ENCODE results near the gene CROCC2. TPM values are rescaled to one million over a fixed set of nuclear protein-coding genes. Genes with fewer than 3 reads are reported as not detected.

The CROCC2 gene
- total RNA-seq, 6 donors from 2014 or later, result 0.23 to 17.8 (median 7.6) TPM

GRCh38 chr2:240898731-240899467 is 7.2 kb upstream of the CROCC2 start:
- Histone ChIP-seq H3K4me1 (peaks cover 18 to 24% (median 22%) of the 10 kb centered on the region in 4 donors), H3K27me3 (no peaks in the 10 kb centered on the region), H3K4me3 (no peak overlapping the region), H3K36me3 (no peaks in the 10 kb centered on the region), H3K27ac (peak overlapping the region; percentile 40 to 77 (median 74)), H3K9me3 (no peaks in the 10 kb centered on the region)
- no peak for TF ChIP-seq EP300 (IDR thresholded peaks at IDR 0.05)
- TF ChIP-seq POLR2AphosphoS5 (IDR thresholded peaks at IDR 0.05), result no peak
- TF ChIP-seq POLR2A (IDR thresholded peaks at IDR 0.05), result no peak
- TF ChIP-seq, protein P1, sequence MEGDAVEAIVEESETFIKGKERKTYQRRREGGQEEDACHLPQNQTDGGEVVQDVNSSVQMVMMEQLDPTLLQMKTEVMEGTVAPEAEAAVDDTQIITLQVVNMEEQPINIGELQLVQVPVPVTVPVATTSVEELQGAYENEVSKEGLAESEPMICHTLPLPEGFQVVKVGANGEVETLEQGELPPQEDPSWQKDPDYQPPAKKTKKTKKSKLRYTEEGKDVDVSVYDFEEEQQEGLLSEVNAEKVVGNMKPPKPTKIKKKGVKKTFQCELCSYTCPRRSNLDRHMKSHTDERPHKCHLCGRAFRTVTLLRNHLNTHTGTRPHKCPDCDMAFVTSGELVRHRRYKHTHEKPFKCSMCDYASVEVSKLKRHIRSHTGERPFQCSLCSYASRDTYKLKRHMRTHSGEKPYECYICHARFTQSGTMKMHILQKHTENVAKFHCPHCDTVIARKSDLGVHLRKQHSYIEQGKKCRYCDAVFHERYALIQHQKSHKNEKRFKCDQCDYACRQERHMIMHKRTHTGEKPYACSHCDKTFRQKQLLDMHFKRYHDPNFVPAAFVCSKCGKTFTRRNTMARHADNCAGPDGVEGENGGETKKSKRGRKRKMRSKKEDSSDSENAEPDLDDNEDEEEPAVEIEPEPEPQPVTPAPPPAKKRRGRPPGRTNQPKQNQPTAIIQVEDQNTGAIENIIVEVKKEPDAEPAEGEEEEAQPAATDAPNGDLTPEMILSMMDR (IDR thresholded peaks at IDR 0.05), result no peak
- ATAC-seq (ENCODE audit: low FRiP score in 2 of 2) (peak in 1 of 2 donors; percentile 8), DNase-seq (peak in 1 of 2 donors; percentile 47)
- 60 to 78% methylated on average over 16 to 22 of the region's 23 CpGs for WGBS, 2 donors

DNA sequence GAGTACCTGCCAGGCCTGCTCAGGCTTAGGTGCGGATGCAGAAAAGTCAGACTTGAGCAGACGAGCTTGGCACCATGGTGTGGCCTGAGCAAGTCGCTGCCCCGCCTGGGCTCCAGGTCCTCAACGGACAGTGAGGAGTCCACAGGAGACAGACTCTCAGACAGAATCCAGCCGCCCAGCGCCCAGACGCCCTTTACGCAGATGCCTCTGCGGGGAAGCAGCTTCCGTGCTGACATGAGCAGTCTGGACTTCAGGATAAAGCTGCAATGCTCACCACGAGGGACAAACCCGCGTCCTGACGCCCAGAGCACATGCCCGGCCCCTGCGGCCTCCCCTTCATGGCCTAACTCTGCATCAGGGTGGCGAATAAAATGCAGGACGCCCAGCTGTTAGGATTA is 6.7 kb upstream of the CROCC2 start:
- Histone ChIP-seq H3K9me3 (no peaks in the 10 kb centered on the region), H3K4me1 (peaks cover 18 to 24% (median 22%) of the 10 kb centered on the region in 4 donors), H3K36me3 (no peaks in the 10 kb centered on the region), H3K27ac (peak overlapping the region in 1 of 4 donors; percentile 77), H3K27me3 (no peaks in the 10 kb centered on the region), H3K4me3 (no peak overlapping the region)
- ATAC-seq (ENCODE audit: low FRiP score in 2 of 2) (no peak), DNase-seq (peak in 1 of 2 donors; percentile 62)
- TF ChIP-seq EP300 (IDR thresholded peaks at IDR 0.05) (no peak), POLR2A (IDR thresholded peaks at IDR 0.05) (no peak), POLR2AphosphoS5 (IDR thresholded peaks at IDR 0.05) (no peak)
- TF ChIP-seq, protein P1 (IDR thresholded peaks at IDR 0.05), result no peak
- 92 to 100% methylated on average over 4 to 19 of the region's 19 CpGs for WGBS, 2 donors

DNA sequence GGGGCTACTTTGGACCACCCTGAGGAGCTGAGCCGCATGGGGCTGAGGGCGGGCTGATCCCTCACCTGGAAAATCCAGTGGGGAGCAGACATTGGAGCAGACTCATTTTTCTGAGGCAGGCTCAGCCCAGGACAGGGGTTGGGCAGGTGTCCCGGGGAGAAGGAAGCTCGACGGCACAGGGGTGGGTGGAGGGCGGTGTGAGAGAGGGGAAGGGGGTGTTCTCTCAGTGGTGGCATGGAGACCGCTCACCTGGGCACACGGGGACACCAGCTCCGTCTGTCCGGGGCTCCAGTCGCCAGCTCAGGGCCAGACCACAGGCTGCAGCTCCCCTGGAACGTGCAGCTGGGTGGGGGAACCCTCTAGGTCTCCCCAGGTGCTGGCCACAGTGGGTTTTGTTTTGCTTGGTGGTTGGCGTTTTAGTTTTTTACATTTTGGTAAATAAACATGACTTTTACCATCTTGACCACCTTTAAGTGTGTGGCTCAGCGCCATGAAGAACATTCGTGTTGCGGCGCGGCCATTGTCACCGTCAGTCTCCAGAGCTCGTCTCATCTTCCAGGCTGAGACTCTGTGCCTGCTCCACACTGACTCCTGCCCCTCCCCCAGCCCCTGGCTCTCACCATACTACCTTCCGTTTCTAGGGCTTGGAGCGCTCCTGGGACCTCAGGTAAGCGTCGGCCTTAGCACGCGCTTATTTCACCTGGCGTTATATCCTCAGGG is 5.8 kb upstream of the CROCC2 start:
- H3K27me3 ChIP-seq, result no peaks in the 10 kb centered on the region
- H3K4me1 ChIP-seq, result peaks cover 18 to 24% (median 23%) of the 10 kb centered on the region in 4 donors
- TF ChIP-seq, protein P1 (IDR thresholded peaks at IDR 0.05), result no peak
- TF ChIP-seq POLR2AphosphoS5 (IDR thresholded peaks at IDR 0.05), result no peak
- TF ChIP-seq POLR2A (IDR thresholded peaks at IDR 0.05), result no peak
- no peak for TF ChIP-seq EP300 (IDR thresholded peaks at IDR 0.05)
- no peak overlapping the region for H3K27ac ChIP-seq
- no peak for ATAC-seq (ENCODE audit: low FRiP score in 2 of 2)
- no peaks in the 10 kb centered on the region for H3K9me3 ChIP-seq
- DNase-seq, result peak in 1 of 2 donors; percentile 34
- H3K4me3 ChIP-seq, result no peak overlapping the region
- 91 to 93% methylated on average over 27 of the region's 27 CpGs for WGBS, 2 donors
- H3K36me3 ChIP-seq, result no peaks in the 10 kb centered on the region

- TF ChIP-seq, protein P1 (IDR thresholded peaks at IDR 0.05), result no peak
- TF ChIP-seq POLR2A (IDR thresholded peaks at IDR 0.05), result no peak
- no peak for TF ChIP-seq POLR2AphosphoS5 (IDR thresholded peaks at IDR 0.05)
- no peak for TF ChIP-seq EP300 (IDR thresholded peaks at IDR 0.05)
- no peaks in the 10 kb centered on the region for H3K36me3 ChIP-seq
- no peaks in the 10 kb centered on the region for H3K27me3 ChIP-seq
- no peak overlapping the region for H3K4me3 ChIP-seq
- H3K9me3 ChIP-seq, result no peaks in the 10 kb centered on the region
- ATAC-seq (ENCODE audit: low FRiP score in 2 of 2), result no peak
- WGBS, 2 donors, result 87 to 90% methylated on average over 9 to 13 of the region's 14 CpGs
- H3K27ac ChIP-seq, result no peak overlapping the region
- peak in 1 of 2 donors; percentile 45 for DNase-seq
- H3K4me1 ChIP-seq, result peaks cover 17 to 28% (median 20%) of the 10 kb centered on the region in 4 donors
These were observed 4.0 kb upstream of the CROCC2 start for GRCh38 chr2:240901986-240902614.
